ENCODE measurements around the gene PRR7.

DNA sequence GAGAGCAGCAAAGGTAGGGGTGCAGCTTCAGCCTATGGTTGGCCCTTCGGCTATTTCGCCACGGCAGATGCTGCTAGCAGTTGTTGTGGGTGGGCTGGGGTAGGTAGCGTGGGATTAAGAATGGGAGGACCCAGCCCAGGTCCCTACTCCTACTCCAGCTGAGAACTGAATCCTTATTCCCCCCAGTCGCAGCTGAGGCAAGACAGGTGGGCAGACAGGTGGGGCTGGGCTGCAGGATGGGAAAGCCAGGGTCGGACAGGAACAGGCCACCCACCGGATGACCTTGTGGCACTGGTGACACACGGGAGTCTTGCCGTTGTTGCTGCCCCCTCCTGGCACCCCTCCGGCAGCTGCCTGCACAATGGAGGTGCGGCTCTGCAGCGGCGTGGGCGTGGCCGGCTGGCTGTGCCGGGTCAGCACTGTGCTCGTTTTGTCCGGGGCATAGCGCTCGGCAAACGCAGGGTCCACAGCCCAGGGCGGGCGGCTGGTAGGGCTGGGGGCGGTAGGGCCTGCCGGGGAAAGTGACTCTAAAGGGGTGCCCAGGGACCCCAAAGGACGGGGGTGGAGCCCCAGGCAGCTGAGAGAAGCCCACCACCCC, 42.6 kb downstream of the PRR7 start:
- TF ChIP-seq, protein P1, sequence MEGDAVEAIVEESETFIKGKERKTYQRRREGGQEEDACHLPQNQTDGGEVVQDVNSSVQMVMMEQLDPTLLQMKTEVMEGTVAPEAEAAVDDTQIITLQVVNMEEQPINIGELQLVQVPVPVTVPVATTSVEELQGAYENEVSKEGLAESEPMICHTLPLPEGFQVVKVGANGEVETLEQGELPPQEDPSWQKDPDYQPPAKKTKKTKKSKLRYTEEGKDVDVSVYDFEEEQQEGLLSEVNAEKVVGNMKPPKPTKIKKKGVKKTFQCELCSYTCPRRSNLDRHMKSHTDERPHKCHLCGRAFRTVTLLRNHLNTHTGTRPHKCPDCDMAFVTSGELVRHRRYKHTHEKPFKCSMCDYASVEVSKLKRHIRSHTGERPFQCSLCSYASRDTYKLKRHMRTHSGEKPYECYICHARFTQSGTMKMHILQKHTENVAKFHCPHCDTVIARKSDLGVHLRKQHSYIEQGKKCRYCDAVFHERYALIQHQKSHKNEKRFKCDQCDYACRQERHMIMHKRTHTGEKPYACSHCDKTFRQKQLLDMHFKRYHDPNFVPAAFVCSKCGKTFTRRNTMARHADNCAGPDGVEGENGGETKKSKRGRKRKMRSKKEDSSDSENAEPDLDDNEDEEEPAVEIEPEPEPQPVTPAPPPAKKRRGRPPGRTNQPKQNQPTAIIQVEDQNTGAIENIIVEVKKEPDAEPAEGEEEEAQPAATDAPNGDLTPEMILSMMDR (IDR thresholded peaks at IDR 0.05) = no peak
- no peak for TF ChIP-seq POLR2A (IDR thresholded peaks at IDR 0.05)
